Posterior vena cava (tissue), 2 donors: Measurements from ENCODE around the gene HOXA9. TPM values are rescaled to one million over a fixed set of nuclear protein-coding genes. Genes with fewer than 3 reads are reported as not detected.

Experiments used
- DNase-seq: peaks from one replicate; pipeline ENCODE4 v3.0.0-alpha.2; 2020; ENCODE audit warnings: low spot score
- intact Hi-C, 2 donors: fragments of 100-400 bp; cut with DNase I; formaldehyde crosslinking; loops; one replicate each; pipeline versions ENCODE4 v1.14.1 to v1.14.2; 2022 to 2023
- total RNA-seq, 2 donors: library from RNA; stranded (reverse); fragmentation: NEBNext Ultra II Directional; extraction: Animal tissue kit (Norgen Biotek cat#: 25700); gene quantifications; one replicate each; pipeline ENCODE4 v1.2.1, GENCODE V29; 2021
- donor health status: DM: yes; HTN: yes; CAD: no.
- donor health status: DM: yes; HTN: yes; CAD: no.

The HOXA9 gene
- total RNA-seq, 2 donors from 2014 or later: 7.4 TPM

DNA sequence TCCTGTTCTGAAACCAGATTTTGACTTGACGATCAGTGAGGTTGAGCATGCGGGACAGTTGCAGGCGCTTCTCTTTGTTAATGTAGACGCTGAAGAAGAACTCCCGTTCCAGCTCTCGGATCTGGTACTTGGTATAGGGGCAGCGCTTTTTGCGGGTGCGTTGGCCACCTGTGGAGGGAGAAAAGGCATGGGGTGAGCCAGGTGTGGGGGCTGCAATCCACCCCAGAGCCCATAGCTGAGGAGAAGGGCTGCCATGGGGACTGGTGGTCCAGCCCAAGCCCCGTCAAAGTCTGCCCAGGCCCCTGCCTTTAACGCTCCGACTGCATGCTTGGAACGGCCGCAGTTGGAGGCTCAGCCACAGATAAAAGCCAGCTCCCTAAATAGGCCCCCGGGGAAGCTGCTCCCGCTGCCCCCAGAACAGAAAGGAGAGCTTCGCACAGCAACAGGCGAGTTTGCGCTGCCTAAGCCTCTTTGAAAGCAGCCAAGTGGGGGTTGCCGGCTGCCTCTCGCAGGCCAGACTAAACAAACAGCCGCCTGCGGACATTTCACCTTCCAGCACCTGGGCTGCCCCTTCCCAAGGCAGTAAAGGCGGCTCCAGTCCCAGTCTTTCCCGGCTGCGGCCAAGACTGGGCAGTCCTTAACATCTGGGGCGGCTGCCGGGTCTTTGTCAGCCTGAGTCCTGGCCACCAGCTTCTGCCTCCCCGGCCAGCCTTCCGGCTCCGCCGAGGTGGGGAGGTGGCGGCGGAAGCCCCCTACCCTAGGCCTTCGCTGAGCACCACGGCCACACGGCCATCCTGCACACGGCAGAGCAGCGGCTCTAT lies 17.7 kb upstream of the HOXA9 start:
- intact Hi-C loops: no loop called here
- DNase-seq: peak; percentile 65

GRCh38 chr7:27182285-27182841 lies 17.0 kb upstream of the HOXA9 start:
- intact Hi-C loops: no loop called here
- DNase-seq: peak; percentile 52

GRCh38 chr7:27181795-27182275 lies 16.5 kb upstream of the HOXA9 start:
- peak; percentile 42 for DNase-seq
- intact Hi-C loops: no loop called here

DNA sequence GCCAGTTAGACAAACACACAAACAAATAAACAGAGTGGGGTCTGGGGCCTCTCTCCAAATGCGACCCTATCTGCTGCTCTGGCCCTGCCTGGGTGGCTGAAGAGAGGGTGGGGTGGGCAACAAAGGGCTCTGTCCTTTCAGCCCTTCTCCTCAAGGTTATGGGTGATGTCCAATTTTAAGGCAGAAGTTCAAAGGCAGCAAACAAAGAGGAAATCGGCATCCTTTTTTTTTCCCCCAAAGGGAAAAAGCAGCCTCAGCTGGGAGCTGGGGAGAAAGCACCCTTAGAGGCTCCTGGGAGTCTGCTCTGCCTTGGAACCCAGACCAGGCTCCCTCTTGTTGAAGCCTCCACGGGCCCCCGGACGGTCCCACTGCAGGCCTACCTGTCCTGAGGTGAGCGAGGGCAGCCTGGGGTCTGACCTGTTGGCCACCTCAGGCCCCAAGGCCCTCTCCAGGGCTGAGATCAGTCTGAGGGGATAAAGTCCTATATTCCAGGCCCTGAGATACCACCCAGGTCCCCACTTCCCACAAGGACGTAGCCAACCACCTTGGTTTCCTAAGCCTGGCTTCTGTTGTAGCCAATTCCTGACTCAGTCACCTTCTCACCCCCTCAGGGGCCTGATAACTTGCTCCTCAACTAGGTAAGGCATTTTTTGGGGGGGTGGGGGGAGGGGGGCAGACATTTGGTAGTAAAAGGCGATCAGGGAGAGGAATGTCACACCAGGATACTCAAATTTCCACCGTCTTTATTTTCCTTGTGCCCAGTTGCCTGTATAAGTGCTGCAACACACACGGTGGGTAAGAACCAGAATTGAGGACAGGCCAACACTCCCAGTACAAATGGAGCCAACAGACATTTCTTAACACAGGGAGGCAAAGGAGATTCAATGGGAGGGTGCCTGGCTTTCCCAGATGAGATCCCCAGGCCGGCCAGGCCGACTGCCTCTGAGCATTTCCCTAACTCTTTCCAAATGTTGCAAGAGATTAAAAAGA lies 15.4 kb upstream of the HOXA9 start:
- peak; percentile 76 for DNase-seq
- intact Hi-C loops: no loop called here

DNA sequence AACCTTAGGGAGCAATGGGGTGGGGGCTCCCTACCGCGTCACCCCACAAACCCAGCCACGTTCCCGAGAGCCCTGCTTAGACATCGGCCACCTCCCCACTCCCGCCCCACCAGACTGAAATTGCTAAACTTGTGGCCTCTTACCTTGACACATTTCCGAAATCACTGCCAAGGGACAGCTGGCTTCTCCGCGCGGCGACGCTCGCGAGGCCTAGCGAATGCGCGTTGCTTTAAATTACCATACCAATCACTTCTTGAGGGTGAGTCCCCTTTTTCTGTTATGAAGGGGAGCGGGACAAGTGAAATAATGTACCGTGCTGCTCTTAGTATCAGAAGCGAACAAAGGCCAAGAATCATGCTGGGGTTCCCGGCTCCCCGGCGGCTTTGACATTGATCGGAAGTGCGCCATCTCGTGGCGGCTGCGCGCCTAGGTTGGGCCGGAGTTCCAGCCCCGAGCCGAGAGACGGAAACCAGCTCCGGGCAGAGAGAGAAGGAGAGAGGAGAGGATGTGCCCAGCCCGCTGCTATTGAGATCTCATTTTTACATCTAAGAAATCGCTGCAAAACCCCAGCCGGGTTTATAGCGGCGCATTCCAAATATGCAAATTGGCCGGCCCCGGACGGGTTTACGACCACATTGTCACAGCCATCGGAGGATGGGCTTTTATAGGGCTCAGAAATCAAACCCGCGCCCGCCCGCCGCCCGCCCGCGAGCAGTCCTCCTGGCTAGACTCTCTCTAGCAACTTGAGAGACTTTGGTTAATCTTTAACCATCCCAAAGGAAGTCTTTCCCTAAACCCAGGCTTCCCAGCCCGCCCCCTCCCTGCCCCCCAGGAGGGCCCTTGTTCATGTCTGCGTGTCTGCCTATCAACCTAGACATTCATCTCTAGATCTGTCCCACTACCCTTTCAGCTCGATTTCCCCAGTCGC lies 14.4 kb upstream of the HOXA9 start:
- intact Hi-C loops: no loop called here
- peak; percentile 91 for DNase-seq

DNA sequence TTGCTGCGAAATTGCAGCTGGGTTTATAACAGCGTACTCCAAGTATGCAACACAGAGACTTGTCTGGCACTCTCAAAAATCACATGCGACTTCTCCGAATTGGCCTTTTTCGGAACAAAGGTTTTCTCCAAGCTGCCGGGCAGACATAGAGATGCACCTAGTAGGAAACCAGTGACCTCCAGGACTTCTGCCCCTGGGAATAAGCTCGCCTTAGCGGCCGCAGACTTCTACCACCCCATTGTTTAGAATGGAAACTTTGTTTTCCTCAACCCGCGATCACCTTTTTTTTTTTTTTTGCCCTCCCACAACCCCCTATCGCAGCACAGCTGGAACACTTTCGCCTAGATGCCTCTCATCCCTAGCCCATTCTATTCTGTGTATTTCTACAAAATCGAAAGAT lies 13.7 kb upstream of the HOXA9 start:
- intact Hi-C loops: no loop called here
- no peak for DNase-seq

DNA sequence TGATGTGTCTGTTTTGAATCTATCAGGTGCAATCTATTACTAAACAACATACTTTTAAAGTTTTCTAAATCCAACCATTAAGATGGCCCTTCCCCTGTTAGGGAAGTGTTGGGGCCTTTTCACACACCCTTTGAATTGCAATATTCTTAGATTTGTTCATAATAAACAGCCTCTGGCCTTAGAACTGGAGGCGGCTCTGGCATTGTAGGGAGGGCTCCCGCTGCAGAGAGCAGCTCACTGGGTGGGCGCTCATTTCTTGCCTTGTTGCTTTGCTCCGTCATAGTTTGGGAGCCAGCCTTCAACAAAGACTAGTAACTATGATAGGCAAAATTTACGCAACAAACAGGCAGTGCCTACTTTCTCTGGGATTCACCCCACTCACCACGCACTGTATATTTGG lies 13.0 kb upstream of the HOXA9 start:
- DNase-seq: no peak
- intact Hi-C loops: no loop called here

DNA sequence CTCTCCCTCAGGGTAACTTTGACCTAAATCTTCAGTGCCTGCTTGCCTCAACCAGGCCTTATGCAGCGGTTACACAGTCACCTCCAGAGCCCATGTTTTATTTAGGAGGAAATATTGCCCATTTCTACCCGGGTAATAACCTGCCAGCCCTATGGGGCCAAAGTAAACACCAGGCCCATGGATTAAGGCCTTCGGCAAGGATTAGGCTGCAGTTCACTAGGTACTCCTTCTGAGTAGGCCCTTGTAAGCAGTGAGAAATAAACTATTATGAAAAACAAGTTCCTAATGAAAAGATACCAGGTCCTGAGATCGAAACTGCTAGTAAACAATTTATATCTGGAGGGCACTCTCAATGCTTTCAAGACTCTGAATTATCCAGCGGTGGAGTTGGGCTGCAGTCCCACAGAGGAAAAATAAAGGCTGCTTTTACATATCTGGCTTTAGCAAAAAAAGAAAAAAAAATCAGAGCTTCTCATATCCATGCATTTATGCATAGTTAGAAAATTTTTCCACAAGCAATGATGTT lies 12.5 kb upstream of the HOXA9 start:
- intact Hi-C loops: no loop called here
- DNase-seq: no peak

- DNase-seq: peak; percentile 58
- intact Hi-C loops: no loop called here
These were observed 11.8 kb upstream of the HOXA9 start for GRCh38 chr7:27176962-27177794.

DNA sequence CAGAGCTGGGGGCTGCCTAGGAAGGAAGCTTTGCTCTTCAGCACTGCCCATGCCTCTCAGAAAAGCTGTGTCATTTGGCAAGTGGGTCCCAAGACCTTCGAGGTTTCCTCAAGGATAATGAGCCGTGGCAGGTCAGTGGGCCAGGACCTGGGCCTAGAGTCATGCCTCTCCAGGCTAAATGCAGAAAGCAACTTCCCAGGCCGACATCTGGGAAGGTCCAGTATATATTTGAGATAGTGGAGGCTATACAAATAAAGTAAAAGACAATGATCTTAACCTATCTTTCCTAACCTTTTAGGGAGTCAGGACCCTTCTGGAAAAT lies 11.1 kb upstream of the HOXA9 start:
- intact Hi-C loops: no loop called here
- no peak for DNase-seq

DNA sequence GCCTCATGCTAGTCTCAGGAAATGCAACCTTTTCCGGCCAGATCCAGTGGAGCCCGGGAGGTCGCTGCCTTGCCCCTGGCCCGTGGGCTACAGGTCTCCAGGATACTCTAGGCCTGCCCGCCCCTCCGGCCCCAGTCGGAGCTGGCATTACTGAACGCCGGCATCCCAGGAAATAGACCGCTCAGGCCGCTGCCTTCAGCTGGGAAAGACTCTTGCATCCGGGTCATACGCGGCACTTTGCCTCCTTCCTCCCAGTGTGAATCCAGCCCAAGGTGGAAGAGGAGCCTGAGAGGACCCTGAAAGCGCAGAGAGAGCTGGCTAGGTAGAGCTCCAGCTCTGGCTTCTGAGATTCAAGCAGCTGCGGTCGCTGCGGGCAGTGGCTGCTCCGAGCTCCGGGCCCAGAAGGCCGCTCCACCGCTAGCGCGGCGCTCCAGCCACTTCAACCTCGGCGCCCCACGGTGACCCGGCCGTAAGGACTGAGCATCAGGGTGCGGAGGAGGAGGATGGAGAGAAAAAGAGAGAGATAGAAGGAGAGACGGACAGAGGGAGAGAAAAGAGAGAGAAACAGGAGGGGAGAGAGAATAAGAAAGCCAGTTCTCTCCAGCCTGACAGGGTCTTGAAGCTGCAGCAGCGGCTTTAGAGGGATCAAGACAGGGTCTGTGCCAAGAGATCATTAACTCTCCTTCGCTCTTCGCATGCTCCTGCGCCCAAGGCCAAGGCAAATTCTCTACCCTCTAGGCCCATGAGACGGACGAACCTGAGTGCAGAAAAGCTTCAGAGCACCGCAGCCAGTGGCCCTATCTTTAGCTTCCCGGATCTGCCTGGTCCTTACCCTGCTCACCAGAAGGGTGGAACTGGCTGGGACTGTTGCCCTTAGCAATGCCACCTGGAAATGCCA lies 10.5 kb upstream of the HOXA9 start:
- peak; percentile 73 for DNase-seq
- intact Hi-C loops: no loop called here

DNA sequence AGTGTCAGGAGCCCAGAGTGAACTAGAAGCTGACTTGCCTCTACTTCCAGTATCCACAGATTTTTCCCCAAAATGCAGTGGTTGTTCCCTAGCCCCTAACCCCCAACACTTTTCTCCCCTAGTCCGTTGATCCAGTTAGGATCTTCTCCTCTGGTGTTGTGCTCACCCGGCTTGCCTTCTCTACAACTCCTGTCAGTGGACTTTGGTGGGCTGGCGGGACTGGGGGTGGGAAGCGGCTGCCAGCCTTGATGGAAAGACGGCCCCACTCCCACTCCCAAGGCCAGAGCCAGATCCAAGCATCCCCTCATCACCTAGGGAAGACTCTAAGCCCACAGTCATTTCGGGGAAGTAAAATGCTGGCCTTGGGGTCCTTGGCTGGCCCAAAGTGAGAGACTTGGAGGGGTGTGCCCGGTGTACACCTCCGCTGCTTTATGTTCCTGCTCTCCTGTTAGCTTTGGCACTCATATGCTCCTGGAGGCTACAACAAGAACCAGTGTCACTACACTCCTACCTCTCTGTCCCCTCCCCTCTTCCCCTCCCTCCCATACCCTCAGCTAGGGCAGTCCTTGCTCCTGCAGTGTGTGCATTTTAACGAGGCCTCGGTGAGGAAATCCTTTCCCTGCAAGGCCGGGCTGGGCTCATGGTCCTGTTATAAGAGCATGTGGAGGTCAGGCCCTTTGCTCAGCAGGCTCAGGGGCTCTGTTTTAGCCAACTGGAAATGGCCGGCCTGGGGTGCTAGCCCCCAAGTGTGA lies 9.7 kb upstream of the HOXA9 start:
- intact Hi-C loops: no loop called here
- DNase-seq: no peak

DNA sequence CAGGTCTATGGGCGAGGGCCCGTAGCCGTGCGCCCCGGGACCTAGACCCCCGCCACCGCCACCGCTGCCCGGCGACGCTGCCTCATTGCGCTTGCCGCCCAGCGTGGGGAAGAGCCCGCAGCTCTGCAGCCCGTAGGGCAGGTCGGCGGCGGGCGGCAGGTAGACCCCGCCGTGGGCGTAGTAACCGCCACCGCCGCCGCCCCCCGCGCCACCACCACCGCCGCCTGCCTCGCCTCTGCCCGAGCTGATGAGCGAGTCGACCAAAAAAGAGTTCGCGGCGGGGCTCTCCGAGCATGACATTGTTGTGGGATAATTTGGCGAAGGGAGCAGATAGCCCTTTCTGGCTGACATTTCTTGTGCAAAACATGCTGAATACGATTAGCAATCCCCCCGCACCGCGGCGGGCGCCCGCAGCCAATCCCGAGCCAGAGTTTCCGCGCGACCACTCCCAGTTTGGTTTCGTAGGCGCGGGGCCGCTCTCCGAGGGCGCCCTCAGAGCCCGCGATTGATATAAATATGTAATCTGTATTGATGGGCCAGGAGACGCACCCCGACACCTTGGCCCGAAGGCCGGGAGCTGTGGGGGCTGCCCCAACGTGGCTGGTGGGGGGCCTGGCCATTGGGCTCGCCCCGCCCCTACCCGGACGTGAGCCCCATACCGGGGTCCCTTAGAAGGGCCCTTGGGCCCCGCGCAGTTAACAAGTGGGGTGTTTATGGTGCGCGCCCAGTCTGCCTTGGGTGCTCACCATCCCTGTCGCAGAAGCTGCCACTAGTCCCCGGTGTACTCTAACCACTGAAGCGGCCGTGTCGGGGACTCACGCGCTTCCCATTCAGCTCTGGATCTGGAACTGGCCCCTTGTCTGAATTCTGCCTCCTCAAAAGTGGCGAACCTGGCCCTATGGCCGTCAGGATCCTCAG lies 8.9 kb upstream of the HOXA9 start, which contains the start of gene HOXA10:
HOXA10 (minus strand) TSS at position 365 of the 918 bp plus-strand sequence; CDS start at position 351, 14 bp downstream.
- DNase-seq: peak; percentile 80
- intact Hi-C loops: no loop called here

DNA sequence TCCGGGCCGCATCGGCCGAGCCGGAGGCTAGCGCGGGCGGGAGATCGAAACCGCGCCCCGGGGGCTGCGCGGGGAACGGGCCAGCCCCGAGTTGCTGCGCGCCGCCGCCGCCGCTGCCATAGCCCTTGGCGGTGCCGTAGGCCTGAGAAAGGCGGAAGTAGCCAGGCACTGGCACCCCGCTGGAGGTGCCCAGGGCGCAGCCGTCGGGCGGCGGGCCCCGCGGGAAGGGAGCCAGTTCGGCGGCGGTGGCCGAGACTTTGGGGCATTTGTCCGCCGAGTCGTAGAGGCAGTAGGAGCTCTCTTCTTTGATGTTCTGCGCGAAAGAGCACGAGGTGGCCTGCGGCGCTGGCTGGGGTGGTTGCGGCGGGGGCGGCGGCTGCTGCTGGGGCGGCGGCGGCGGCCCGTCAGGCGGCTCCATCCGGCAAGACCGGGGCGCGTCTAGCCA lies 8.2 kb upstream of the HOXA9 start:
- intact Hi-C loops: no loop called here
- peak; percentile 86 for DNase-seq
